Left colon (tissue), 2 donors: ENCODE results near the gene CAMK2A. TPM values are rescaled to one million over a fixed set of nuclear protein-coding genes. Genes with fewer than 3 reads are reported as not detected.

ENCODE experiments used
- ATAC-seq: fragments of 200-7000 bp; cut with Tn5 transposase; one replicate; pipeline ENCODE4 v1.9.1; 2020; ENCODE audit warnings: mild to moderate bottlenecking, moderate library complexity
- DNase-seq, 2 donors: peaks; one replicate each; pipeline ENCODE4 v3.0.0-alpha.2; 2020
- intact Hi-C, 2 donors: fragments of 100-400 bp; cut with DNase I in 1 of 2; cut with micrococcal nuclease in 1 of 2; formaldehyde crosslinking; loops; one replicate each; pipeline versions ENCODE4 v1.11.2 to v1.14.0; 2022; cut with DNase I, micrococcal nuclease
- total RNA-seq, 2 donors: library from RNA; stranded (reverse); fragmentation: NEBNext Ultra II Directional; extraction: Animal tissue kit (Norgen Biotek cat#: 25700); gene quantifications; one replicate each; pipeline ENCODE4 v1.2.1, GENCODE V29; 2021
- donor health status: DM: no; HTN: no; CAD: no.
- donor health status: DM: yes; HTN: yes; CAD: no.

Gene CAMK2A
- total RNA-seq, 2 donors from 2014 or later: 0.17 to 0.21 TPM

- peak; percentile 84 to 93 for DNase-seq
- ATAC-seq: peak; percentile 68
- intact Hi-C loops: no loop called here
Observed at GRCh38 chr5:150184990-150185912, 104.3 kb downstream of the CAMK2A start.

DNA sequence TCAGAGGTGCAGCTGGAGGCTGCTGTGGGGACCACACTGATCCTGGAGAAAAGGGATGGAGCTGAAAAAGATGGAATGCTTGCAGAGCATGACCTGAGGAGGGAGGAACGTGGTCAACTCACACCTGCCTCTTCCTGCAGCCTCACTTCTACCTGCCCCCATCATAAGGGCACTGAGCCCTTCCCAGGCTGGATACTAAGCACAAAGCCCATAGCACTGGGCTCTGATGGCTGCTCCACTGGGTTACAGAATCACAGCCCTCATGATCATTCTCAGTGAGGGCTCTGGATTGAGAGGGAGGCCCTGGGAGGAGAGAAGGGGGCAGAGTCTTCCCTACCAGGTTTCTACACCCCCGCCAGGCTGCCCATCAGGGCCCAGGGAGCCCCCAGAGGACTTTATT, 105.6 kb downstream of the CAMK2A start:
- intact Hi-C loops: no loop called here
- ATAC-seq (no peak), DNase-seq (no peak)

DNA sequence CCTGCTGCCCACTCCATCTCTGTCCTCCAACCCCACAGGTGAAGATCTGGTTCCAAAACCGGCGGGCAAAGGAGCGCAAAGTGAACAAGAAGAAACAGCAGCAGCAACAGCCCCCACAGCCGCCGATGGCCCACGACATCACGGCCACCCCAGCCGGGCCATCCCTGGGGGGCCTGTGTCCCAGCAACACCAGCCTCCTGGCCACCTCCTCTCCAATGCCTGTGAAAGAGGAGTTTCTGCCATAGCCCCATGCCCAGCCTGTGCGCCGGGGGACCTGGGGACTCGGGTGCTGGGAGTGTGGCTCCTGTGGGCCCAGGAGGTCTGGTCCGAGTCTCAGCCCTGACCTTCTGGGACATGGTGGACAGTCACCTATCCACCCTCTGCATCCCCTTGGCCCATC, 106.1 kb downstream of the CAMK2A start:
- DNase-seq (no peak), ATAC-seq (no peak)
- intact Hi-C loops: no loop called here

DNA sequence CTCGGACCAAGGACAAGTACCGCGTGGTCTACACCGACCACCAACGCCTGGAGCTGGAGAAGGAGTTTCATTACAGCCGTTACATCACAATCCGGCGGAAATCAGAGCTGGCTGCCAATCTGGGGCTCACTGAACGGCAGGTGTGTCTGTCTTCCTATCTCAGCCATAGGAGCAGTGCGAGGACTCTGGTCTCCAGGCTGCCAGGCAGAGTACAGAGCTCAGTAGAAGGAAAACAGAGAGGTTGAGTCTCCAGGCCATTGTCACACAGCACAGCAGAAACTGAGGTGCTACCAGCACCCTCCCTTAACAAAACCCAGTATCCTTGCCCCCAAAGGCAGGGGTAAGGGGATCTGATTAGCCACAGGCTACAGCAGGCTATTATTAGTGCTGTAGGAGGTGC, 106.8 kb downstream of the CAMK2A start:
- no peak for DNase-seq
- intact Hi-C loops: no loop called here
- no peak for ATAC-seq

- intact Hi-C loops: no loop called here
- peak in 1 of 2 donors; percentile 17 for DNase-seq
- ATAC-seq: no peak
Observed at GRCh38 chr5:150181766-150182545, 107.6 kb downstream of the CAMK2A start.

- ATAC-seq (peak; percentile 47), DNase-seq (peak; percentile 74 to 82)
- intact Hi-C loops: no loop called here
Observed at GRCh38 chr5:150181027-150181426, 108.5 kb downstream of the CAMK2A start.

- ATAC-seq (peak; percentile 49), DNase-seq (peak; percentile 70 to 82)
- intact Hi-C loops: no loop called here
Observed at GRCh38 chr5:150180241-150181026, 109.1 kb downstream of the CAMK2A start.

GRCh38 chr5:150179019-150179620, 110.5 kb downstream of the CAMK2A start:
- ATAC-seq: no peak
- intact Hi-C loops: no loop called here
- DNase-seq: no peak

DNA sequence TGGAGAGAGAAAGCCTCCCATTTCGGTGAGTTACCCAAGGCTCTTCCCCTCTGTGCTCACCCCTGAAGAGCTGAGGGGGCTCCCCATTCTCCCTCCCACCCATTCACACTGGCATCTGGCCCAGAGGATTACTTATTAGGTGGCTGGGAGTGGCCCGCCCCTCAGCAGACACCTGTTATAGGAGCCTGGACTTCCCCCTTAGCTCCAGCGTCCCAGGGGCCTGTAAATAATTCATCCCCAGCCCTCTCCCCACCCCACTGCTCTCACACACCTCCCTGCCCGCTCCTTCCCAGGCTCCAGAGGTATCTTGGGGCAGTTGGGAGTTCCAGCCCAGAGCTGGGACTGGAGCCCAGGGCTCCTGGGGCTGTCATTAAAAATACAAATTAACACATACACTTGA, 111.3 kb downstream of the CAMK2A start:
- DNase-seq (peak; percentile 71 to 86), ATAC-seq (peak; percentile 65)
- intact Hi-C loops: no loop called here

- intact Hi-C loops: no loop called here
- no peak for DNase-seq
- no peak for ATAC-seq
Observed at GRCh38 chr5:150177721-150178120, 111.9 kb downstream of the CAMK2A start.

- ATAC-seq (no peak), DNase-seq (no peak)
- intact Hi-C loops: no loop called here
Observed at GRCh38 chr5:150176745-150177477, 112.7 kb downstream of the CAMK2A start.

GRCh38 chr5:150175536-150175935, 114.0 kb downstream of the CAMK2A start:
- ATAC-seq (no peak), DNase-seq (no peak)
- intact Hi-C loops: no loop called here

DNA sequence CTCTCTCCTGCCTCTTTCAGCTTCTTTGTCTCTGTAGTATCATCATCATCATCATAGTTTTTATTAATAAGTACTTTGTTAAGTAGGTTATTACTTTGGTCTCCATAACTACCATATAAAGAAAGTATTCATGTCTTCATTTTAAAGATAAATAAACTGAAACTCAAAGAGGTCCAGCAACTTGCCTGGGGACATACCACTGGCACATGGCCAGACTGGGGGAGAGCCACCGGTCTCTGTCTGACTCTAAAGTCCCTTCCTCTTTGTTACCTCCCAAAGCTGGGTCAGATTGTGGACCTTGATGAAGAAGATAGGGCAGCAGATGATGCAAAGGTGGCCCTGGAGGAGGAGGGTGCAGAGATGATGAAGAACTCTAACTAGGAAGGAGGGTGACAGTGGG, 114.5 kb downstream of the CAMK2A start:
- no peak for DNase-seq
- intact Hi-C loops: no loop called here
- no peak for ATAC-seq

GRCh38 chr5:150174285-150174684, 115.3 kb downstream of the CAMK2A start:
- intact Hi-C loops: no loop called here
- DNase-seq: no peak
- no peak for ATAC-seq

GRCh38 chr5:150173161-150173560, 116.4 kb downstream of the CAMK2A start:
- intact Hi-C loops: no loop called here
- peak; percentile 44 for ATAC-seq
- DNase-seq: no peak

DNA sequence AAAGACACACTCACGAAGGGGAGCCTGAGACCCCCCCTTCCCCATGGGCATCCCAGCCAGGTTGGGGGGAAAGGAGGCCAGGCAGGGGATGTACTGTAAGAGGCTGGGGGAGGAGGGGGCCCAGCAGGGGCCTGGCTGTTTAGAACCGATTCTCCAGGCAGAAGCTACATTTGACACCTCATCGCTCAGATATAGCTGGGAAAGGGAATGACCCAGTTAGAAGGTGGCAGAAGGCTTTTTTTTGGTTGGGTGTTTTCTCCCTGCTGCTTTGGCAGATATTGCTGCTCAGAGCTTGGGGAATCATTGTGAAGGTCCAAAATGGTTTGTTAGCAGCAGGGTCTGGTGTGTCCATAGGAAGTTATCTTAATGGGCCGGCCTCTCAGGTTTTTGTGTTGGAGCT, 117.0 kb downstream of the CAMK2A start:
- intact Hi-C loops: no loop called here
- DNase-seq (no peak), ATAC-seq (no peak)

GRCh38 chr5:150172145-150172544, 117.4 kb downstream of the CAMK2A start:
- DNase-seq (peak in 1 of 2 donors; percentile 48), ATAC-seq (peak; percentile 47)
- intact Hi-C loops: no loop called here
